Left lung (tissue), 10 donors: Measurements from ENCODE around the gene PDE10A. TPM values are rescaled to one million over a fixed set of nuclear protein-coding genes. Genes with fewer than 3 reads are reported as not detected.

Experiments used
- ATAC-seq: fragments of 200-7000 bp; cut with Tn5 transposase; one replicate; pipeline ENCODE4 v1.9.1; 2020; ENCODE audit warnings: moderate library complexity
- DNase-seq, 4 donors: peaks; one replicate each; pipeline ENCODE4 v3.0.0-alpha.2; 2013 to 2020
- H3K27ac ChIP-seq, 2 donors: fragments of 200-600 bp; sonication (generic) in 1 of 2; one replicate each; pipeline versions ENCODE4 v1.5.0 to v1.8.0; 2020 to 2021
- H3K27me3 ChIP-seq, 2 donors: fragments of 200-600 bp; sonication (generic) in 1 of 2; one replicate each; pipeline versions ENCODE4 v1.5.0 to v1.8.0; 2020 to 2021
- H3K36me3 ChIP-seq, 2 donors: fragments of 200-600 bp; sonication (generic) in 1 of 2; one replicate each; pipeline versions ENCODE4 v1.5.0 to v1.8.0; 2020 to 2021
- H3K4me1 ChIP-seq, 2 donors: fragments of 200-600 bp; one replicate each; pipeline ENCODE4 v1.8.0; 2021
- H3K4me3 ChIP-seq, 2 donors: fragments of 200-600 bp; sonication (generic) in 1 of 2; one replicate each; pipeline versions ENCODE4 v1.5.0 to v1.8.0; 2020 to 2021; ENCODE audit warnings: mild to moderate bottlenecking in 1 of 2
- H3K9me3 ChIP-seq, 2 donors: fragments of 200-600 bp; sonication (generic) in 1 of 2; one replicate each; pipeline versions ENCODE4 v1.5.0 to v1.8.0; 2020 to 2021
- CTCF ChIP-seq, 2 donors: fragments of 200-600 bp; sonication (generic) in 1 of 2; IDR thresholded peaks; one replicate each; pipeline versions ENCODE4 v1.5.0 to v1.8.0; 2021; ENCODE audit warnings: antibody characterized with exemption in 2 of 2
- intact Hi-C, 2 donors: fragments of 100-400 bp; cut with DNase I; formaldehyde crosslinking; loops; one replicate each; pipeline versions ENCODE4 v1.11.2 to v1.14.2; 2022
- polyA plus RNA-seq, 6 donors: library from polyadenylated mRNA; unstranded; fragments of 120-200 nt; gene quantifications; one replicate each; pipeline ENCODE4 v1.2.1, GENCODE V29; 2013; ENCODE audit not compliant: insufficient read length in 6 of 6
- total RNA-seq, 2 donors: library from RNA; stranded (reverse); fragmentation: NEBNext Ultra II Directional; extraction: Animal tissue kit (Norgen Biotek cat#: 25700); gene quantifications; one replicate each; pipeline ENCODE4 v1.2.1, GENCODE V29; 2021
- donor health status: DM: no; HTN: yes; CAD: no.
- donor health status: DM: no; HTN: no; CAD: no.

The PDE10A gene
- total and polyA plus RNA-seq, 8 donors: 1.3 to 10.0 (median 8.2) TPM

GRCh38 chr6:165453395-165453794, 209.6 kb downstream of the PDE10A start:
- DNase-seq (peak in 1 of 4 donors; percentile 37), ATAC-seq (peak; percentile 89)
- H3K4me3 ChIP-seq: no peak overlapping the region
- H3K4me1 ChIP-seq: no peaks in the 10 kb centered on the region
- no peaks in the 10 kb centered on the region for H3K9me3 ChIP-seq
- H3K27ac ChIP-seq: no peak overlapping the region
- no peaks in the 10 kb centered on the region for H3K36me3 ChIP-seq
- intact Hi-C loops: no loop called here
- no peaks in the 10 kb centered on the region for H3K27me3 ChIP-seq
- TF ChIP-seq CTCF (IDR thresholded peaks at IDR 0.05): no peak

DNA sequence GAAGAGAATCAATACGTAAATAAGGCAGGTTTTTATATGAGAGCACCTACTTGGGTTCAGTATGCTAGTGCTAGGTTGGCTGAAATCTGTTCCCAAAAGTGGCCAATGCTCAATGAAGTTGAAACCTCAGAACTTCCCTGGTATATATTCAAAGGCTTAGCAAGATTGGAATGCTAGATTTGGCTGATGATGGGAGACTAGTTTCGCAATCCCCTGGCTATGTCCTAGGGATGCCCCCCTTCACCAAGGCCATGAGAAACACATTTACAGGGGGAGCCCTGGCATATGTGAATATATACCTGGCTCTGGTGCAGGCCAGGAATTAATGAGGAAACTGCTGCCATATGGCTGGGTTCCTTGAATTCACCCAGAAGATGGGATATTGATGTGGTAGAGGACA, 211.2 kb downstream of the PDE10A start:
- H3K36me3 ChIP-seq: no peaks in the 10 kb centered on the region
- intact Hi-C loops: no loop called here
- no peaks in the 10 kb centered on the region for H3K27me3 ChIP-seq
- no peak for DNase-seq
- ATAC-seq: no peak
- TF ChIP-seq CTCF (IDR thresholded peaks at IDR 0.05): no peak
- H3K4me3 ChIP-seq: no peak overlapping the region
- H3K9me3 ChIP-seq: no peaks in the 10 kb centered on the region
- H3K27ac ChIP-seq: no peak overlapping the region
- no peaks in the 10 kb centered on the region for H3K4me1 ChIP-seq

DNA sequence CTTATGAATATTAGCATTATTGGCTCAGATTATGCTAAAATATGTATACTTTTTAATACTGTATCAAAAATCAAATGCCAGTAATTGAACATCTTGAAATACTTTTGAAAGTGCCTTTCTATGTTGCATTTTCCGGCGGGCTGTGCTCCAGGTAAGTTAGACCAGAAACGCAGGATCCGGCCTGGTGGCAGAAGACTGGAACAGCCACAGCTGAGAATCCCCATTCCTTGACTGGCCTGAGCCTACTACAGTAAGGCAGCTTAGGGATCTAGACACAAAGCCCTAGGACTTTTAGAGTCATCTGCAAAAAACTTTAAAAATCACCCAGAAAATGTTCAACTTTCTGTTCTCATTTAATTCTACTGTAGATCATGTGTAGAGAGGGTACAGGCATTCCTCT, 214.8 kb downstream of the PDE10A start:
- Histone ChIP-seq H3K9me3 (no peaks in the 10 kb centered on the region), H3K27me3 (no peaks in the 10 kb centered on the region), H3K36me3 (no peaks in the 10 kb centered on the region), H3K4me1 (no peaks in the 10 kb centered on the region), H3K27ac (no peak overlapping the region), H3K4me3 (no peak overlapping the region)
- no peak for ATAC-seq
- no peak for DNase-seq
- no peak for TF ChIP-seq CTCF (IDR thresholded peaks at IDR 0.05)
- intact Hi-C loops: loop anchor here in 1 of 2 donors (10.0 kb wide), 1 partner anchor 397 kb away; no protein-coding TSS in a partner anchor

DNA sequence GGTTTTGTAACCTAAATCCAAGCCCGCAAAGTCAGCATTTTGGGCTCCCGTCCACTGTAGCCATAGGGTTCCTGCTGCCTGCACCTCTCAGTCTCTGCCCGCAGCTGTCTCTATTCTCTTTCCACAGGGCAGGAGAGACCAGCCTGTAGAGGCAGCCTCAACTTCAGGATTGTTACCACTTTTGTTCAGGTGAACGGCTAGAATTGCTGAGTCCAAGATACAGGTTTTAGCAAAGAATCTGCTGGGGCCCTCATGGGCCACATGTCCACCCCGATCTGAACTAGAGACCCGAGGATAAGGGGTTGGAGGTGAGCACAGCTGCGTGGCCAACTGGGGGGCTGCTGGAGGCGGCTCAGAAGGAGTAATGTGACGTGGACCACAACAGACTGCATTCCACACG, 215.9 kb downstream of the PDE10A start:
- H3K36me3 ChIP-seq: no peaks in the 10 kb centered on the region
- no peaks in the 10 kb centered on the region for H3K4me1 ChIP-seq
- intact Hi-C loops: loop anchor here in 1 of 2 donors (10.0 kb wide), 1 partner anchor 398 kb away; no protein-coding TSS in a partner anchor
- H3K4me3 ChIP-seq: no peak overlapping the region
- no peak overlapping the region for H3K27ac ChIP-seq
- no peaks in the 10 kb centered on the region for H3K27me3 ChIP-seq
- no peak for ATAC-seq
- TF ChIP-seq CTCF (IDR thresholded peaks at IDR 0.05): no peak
- no peak for DNase-seq
- H3K9me3 ChIP-seq: no peaks in the 10 kb centered on the region

- H3K36me3 ChIP-seq: no peaks in the 10 kb centered on the region
- no peak overlapping the region for H3K4me3 ChIP-seq
- H3K9me3 ChIP-seq: no peaks in the 10 kb centered on the region
- no peak for TF ChIP-seq CTCF (IDR thresholded peaks at IDR 0.05)
- no peak overlapping the region for H3K27ac ChIP-seq
- no peaks in the 10 kb centered on the region for H3K4me1 ChIP-seq
- DNase-seq (no peak), ATAC-seq (no peak)
- no peaks in the 10 kb centered on the region for H3K27me3 ChIP-seq
- intact Hi-C loops: loop anchor here in 1 of 2 donors (10.0 kb wide), 1 partner anchor 398 kb away; no protein-coding TSS in a partner anchor
These were observed 216.7 kb downstream of the PDE10A start for GRCh38 chr6:165446331-165446730.
